Neuronal stem cell (in vitro differentiated cells): ENCODE measurements around the gene GNPTG.

ENCODE experiments used
- DNase-seq: peaks from one replicate; pipeline ENCODE4 v3.0.0-alpha.2; 2013; ENCODE audit warnings: low spot score
- H2AFZ ChIP-seq: one replicate; pipeline ENCODE4 v1.6.1; 2013; ENCODE audit warnings: mild to moderate bottlenecking, low read length, inconsistent platforms
- H2AK5ac ChIP-seq: 2 replicates; pipeline ENCODE4 v1.6.1; 2013; ENCODE audit warnings: low read depth, mild to moderate bottlenecking, inconsistent platforms, low read length, moderate library complexity, mixed read lengths
- H2BK120ac ChIP-seq: 2 replicates; pipeline ENCODE4 v1.6.1; 2013; ENCODE audit warnings: low read depth, mild to moderate bottlenecking, inconsistent platforms, low read length, moderate library complexity, mixed read lengths
- H2BK12ac ChIP-seq: one replicate; pipeline ENCODE4 v1.6.1; 2013; ENCODE audit warnings: low read length, inconsistent platforms
- H2BK15ac ChIP-seq: 2 replicates; pipeline ENCODE4 v1.6.1; 2013; ENCODE audit warnings: mild to moderate bottlenecking, low read length, inconsistent platforms, mixed read lengths
- H2BK5ac ChIP-seq: one replicate; pipeline ENCODE4 v1.6.1; 2013; ENCODE audit warnings: inconsistent platforms, mild to moderate bottlenecking, low read length, moderate library complexity
- H3K14ac ChIP-seq: one replicate; pipeline ENCODE4 v1.6.1; 2013; ENCODE audit warnings: low read length, inconsistent platforms
- H3K18ac ChIP-seq: 2 replicates; pipeline ENCODE4 v1.6.1; 2013; ENCODE audit warnings: low read length, inconsistent platforms
- H3K23ac ChIP-seq: 2 replicates; pipeline ENCODE4 v1.6.1; 2013; ENCODE audit warnings: low read depth, mild to moderate bottlenecking, mixed read lengths, low read length, inconsistent platforms; ENCODE audit not compliant: poor library complexity
- H3K27ac ChIP-seq: replicated peaks from 3 replicates; pipeline ENCODE4 v1.5.1; 2013; ENCODE audit warnings: low read length, inconsistent platforms
- H3K27me3 ChIP-seq, 3 experiments: 2 replicates each; pipeline ENCODE4 v1.6.1; 2013; ENCODE audit warnings: low read length in 3 of 3, mild to moderate bottlenecking in 2 of 3, inconsistent platforms in 1 of 3, low read depth in 1 of 3, mixed read lengths in 1 of 3, moderate library complexity in 1 of 3; ENCODE audit not compliant: control insufficient read depth in 3 of 3, insufficient read depth in 3 of 3
- H3K36me3 ChIP-seq, 2 donors: replicated peaks in 1 of 2; 2 replicates each; pipeline ENCODE4 v1.6.1; 2013; ENCODE audit warnings: low read length in 2 of 2; ENCODE audit not compliant: control insufficient read depth in 2 of 2, insufficient read depth in 2 of 2
- H3K4ac ChIP-seq: 2 replicates; pipeline ENCODE4 v1.6.1; 2013; ENCODE audit warnings: inconsistent platforms, mild to moderate bottlenecking, low read length, moderate library complexity
- H3K4me1 ChIP-seq, 2 donors: 1 replicate in 1 of 2; 2 replicates in 1 of 2; pipeline ENCODE4 v1.6.1; 2013; ENCODE audit warnings: low read length in 2 of 2, low read depth in 1 of 2; ENCODE audit not compliant: control insufficient read depth in 2 of 2, insufficient read depth in 1 of 2
- H3K4me2 ChIP-seq: one replicate; pipeline ENCODE4 v1.6.1; 2013; ENCODE audit warnings: mild to moderate bottlenecking, low read length, inconsistent platforms; ENCODE audit not compliant: insufficient read depth, poor library complexity, severe bottlenecking
- H3K4me3 ChIP-seq, 2 donors: 2 replicates each; pipeline ENCODE4 v1.5.1; 2013; ENCODE audit warnings: low read length in 2 of 2, mild to moderate bottlenecking in 2 of 2, inconsistent platforms in 1 of 2, moderate library complexity in 1 of 2
- H3K79me1 ChIP-seq: one replicate; pipeline ENCODE4 v1.6.1; 2013; ENCODE audit warnings: low read depth, mild to moderate bottlenecking, inconsistent platforms, low read length, moderate library complexity
- H3K9ac ChIP-seq: one replicate; pipeline ENCODE4 v1.6.1; 2013; ENCODE audit warnings: mild to moderate bottlenecking, low read depth, low read length, inconsistent platforms; ENCODE audit not compliant: poor library complexity
- H3K9me3 ChIP-seq, 2 donors: replicated peaks in 1 of 2; 2 replicates each; pipeline versions ENCODE3 to v1.6.1; 2013; ENCODE audit warnings: low read length in 2 of 2, mild to moderate bottlenecking in 2 of 2, inconsistent platforms in 1 of 2, low read depth in 1 of 2, mixed read lengths in 1 of 2, moderate library complexity in 1 of 2; ENCODE audit not compliant: control insufficient read depth in 2 of 2, insufficient read depth in 1 of 2
- H4K8ac ChIP-seq: one replicate; pipeline ENCODE4 v1.6.1; 2013; ENCODE audit warnings: low read depth, mild to moderate bottlenecking, inconsistent platforms, low read length, moderate library complexity
- H4K91ac ChIP-seq: one replicate; pipeline ENCODE4 v1.6.1; 2013; ENCODE audit warnings: low read length, low read depth, mild to moderate bottlenecking, inconsistent platforms; ENCODE audit not compliant: poor library complexity
- WGBS, 2 donors: extraction: QIAGEN DNeasy Blood & Tissue Kit; methylation state at CpG; one replicate each; pipeline ENCODE4 v1.1.7; 2013; ENCODE audit warnings: missing lambda C conversion rate in 2 of 2, mixed read lengths in 1 of 2; ENCODE audit not compliant: insufficient read length in 2 of 2, insufficient replicate concordance in 1 of 2; ENCODE audit errors: extremely low coverage in 2 of 2; 5-methylcytosine and 5-hydroxymethylcytosine counted together

The GNPTG gene

DNA sequence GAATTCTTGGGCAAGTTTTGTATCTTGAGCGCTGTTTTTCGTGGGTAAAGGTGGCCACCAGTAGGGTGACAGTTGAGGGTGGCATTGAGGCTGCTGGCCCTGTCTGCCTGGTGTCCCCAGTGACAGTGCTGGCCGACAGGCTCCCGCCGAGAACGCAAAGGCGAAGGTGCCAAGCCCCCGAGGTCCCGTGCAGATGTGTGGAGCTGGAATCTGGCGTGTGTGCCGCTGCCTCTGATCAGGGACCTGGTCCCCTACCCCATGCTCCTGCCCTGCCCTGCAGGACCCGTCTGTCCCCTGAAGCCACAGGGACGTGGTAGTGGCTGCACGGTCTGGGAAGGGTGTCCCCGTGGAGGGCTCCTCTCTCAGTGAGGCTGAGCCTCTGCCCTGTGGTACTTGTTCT lies 38.8 kb upstream of the GNPTG start:
- no peaks in the 10 kb centered on the region for H3K9me3 ChIP-seq
- no peak overlapping the region for H3K27ac ChIP-seq
- H2BK15ac ChIP-seq, result no peak overlapping the region
- H2BK5ac ChIP-seq, result no peak overlapping the region
- H3K4me1 ChIP-seq, result peaks cover 12 to 13% of the 10 kb centered on the region in 2 donors
- H3K23ac ChIP-seq, result peak overlapping the region; percentile 17
- H4K8ac ChIP-seq, result peak overlapping the region; percentile 82
- H4K91ac ChIP-seq, result no peak overlapping the region
- no peaks in the 10 kb centered on the region for H3K27me3 ChIP-seq
- H3K79me1 ChIP-seq, result peaks cover 35% of the 10 kb centered on the region
- no peak overlapping the region for H3K4ac ChIP-seq
- peak overlapping the region; percentile 81 for H3K9ac ChIP-seq
- no CpG with 5 or more reads among the region's 15 CpGs for WGBS, 2 donors
- no peak for DNase-seq
- H3K14ac ChIP-seq, result no peak overlapping the region
- H2BK12ac ChIP-seq, result no peak overlapping the region
- peak overlapping the region in 1 of 2 donors; percentile 49 for H3K4me3 ChIP-seq
- no peak overlapping the region for H3K18ac ChIP-seq
- peaks cover 50 to 76% of the 10 kb centered on the region in 2 donors for H3K36me3 ChIP-seq
- H2AK5ac ChIP-seq, result no peak overlapping the region
- H3K4me2 ChIP-seq, result no peak overlapping the region
- no peak overlapping the region for H2BK120ac ChIP-seq
- no peak overlapping the region for H2AFZ ChIP-seq

GRCh38 chr16:1313721-1314369 lies 37.9 kb upstream of the GNPTG start:
- Histone ChIP-seq H2BK120ac (no peak overlapping the region), H3K4ac (no peak overlapping the region), H2AK5ac (peak overlapping the region; percentile 46), H3K27me3 (no peaks in the 10 kb centered on the region), H3K27ac (no peak overlapping the region), H4K91ac (no peak overlapping the region), H2BK15ac (no peak overlapping the region), H3K18ac (no peak overlapping the region), H3K9ac (no peak overlapping the region), H3K4me3 (no peak overlapping the region), H2AFZ (no peak overlapping the region), H2BK12ac (peak overlapping the region; percentile 10), H3K36me3 (peaks cover 60 to 85% of the 10 kb centered on the region in 2 donors), H3K9me3 (no peaks in the 10 kb centered on the region), H3K23ac (peak overlapping the region; percentile 55), H3K14ac (no peak overlapping the region), H4K8ac (no peak overlapping the region), H3K4me1 (peaks cover 11 to 13% of the 10 kb centered on the region in 2 donors), H3K79me1 (peaks cover 39% of the 10 kb centered on the region), H3K4me2 (no peak overlapping the region), H2BK5ac (no peak overlapping the region)
- DNase-seq, result no peak
- no CpG with 5 or more reads among the region's 38 CpGs for WGBS, 2 donors

- peaks cover 11 to 13% of the 10 kb centered on the region in 2 donors for H3K4me1 ChIP-seq
- peaks cover 67 to 92% of the 10 kb centered on the region in 2 donors for H3K36me3 ChIP-seq
- H2BK120ac ChIP-seq, result no peak overlapping the region
- no peak overlapping the region for H3K27ac ChIP-seq
- H2AFZ ChIP-seq, result no peak overlapping the region
- H4K91ac ChIP-seq, result no peak overlapping the region
- H2AK5ac ChIP-seq, result no peak overlapping the region
- no peak overlapping the region for H3K4me2 ChIP-seq
- no peak overlapping the region for H3K18ac ChIP-seq
- H3K4ac ChIP-seq, result no peak overlapping the region
- H3K79me1 ChIP-seq, result peaks cover 45% of the 10 kb centered on the region
- DNase-seq, result no peak
- no peaks in the 10 kb centered on the region for H3K27me3 ChIP-seq
- H2BK5ac ChIP-seq, result peak overlapping the region; percentile 24
- peak overlapping the region; percentile 96 for H4K8ac ChIP-seq
- no CpG with 5 or more reads among the region's 28 CpGs for WGBS, 2 donors
- H3K4me3 ChIP-seq, result no peak overlapping the region
- no peak overlapping the region for H2BK15ac ChIP-seq
- no peak overlapping the region for H2BK12ac ChIP-seq
- peak overlapping the region; percentile 21 for H3K14ac ChIP-seq
- H3K9ac ChIP-seq, result no peak overlapping the region
- peaks cover 0 to 2% of the 10 kb centered on the region in 2 donors for H3K9me3 ChIP-seq
- H3K23ac ChIP-seq, result peak overlapping the region; percentile 55
Measured at GRCh38 chr16:1314399-1315068, 37.2 kb upstream of the GNPTG start.
